ENCODE data around the gene KCNQ5. TPM values are rescaled to one million over a fixed set of nuclear protein-coding genes. Genes with fewer than 3 reads are reported as not detected.

KCNQ5 gene
- total and polyA plus RNA-seq, 2 of the 8 experiments (the other 6 are each of a cell fraction or from before 2014, with no cell fraction given) = 0.83 to 1.2 TPM

DNA sequence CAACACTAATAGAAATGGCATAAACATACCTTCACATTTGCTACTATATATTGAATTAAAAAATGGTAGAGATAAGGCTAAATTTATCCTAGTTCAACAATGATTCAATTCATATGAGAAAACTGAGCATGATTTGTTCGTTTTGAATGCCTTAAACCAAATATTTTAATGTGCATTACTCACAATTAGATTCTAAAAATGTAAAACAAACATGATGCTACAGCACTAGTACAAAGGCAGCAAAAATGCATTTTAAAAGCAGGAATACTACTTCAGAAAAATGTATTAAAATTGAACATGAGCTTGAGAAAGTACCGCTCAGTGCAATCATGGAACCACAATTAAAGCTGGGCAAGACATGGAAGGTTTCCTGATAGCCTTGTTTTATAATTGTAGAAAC is 195.3 kb downstream of the KCNQ5 start:
- no peak overlapping the region for H3K14ac ChIP-seq (ENCODE audit: insufficient read length)
- H3K79me2 ChIP-seq (ENCODE audit: control insufficient read depth in 1 of 2, insufficient read depth in 2 of 2, low read length in 2 of 2) = no peaks in the 10 kb centered on the region
- DNase-seq (ENCODE audit: low read depth in 1 of 2, low spot score in 2 of 2) = no peak
- no peak overlapping the region for H3K18ac ChIP-seq (ENCODE audit: extremely low read depth, low read length)
- H2BK120ac ChIP-seq (replicated peaks; ENCODE audit: low read depth, low read length) = no peak overlapping the region
- H2AFZ ChIP-seq (ENCODE audit: low read length) = no peak overlapping the region
- FAIRE-seq = no peak
- H3K79me1 ChIP-seq (ENCODE audit: low read depth, low read length) = no peaks in the 10 kb centered on the region
- no peak overlapping the region for H2BK15ac ChIP-seq (ENCODE audit: low read length)
- no peaks in the 10 kb centered on the region for H3K36me3 ChIP-seq (ENCODE audit: control insufficient read depth in 2 of 4, insufficient read depth in 4 of 4, low read length in 3 of 4)
- no peak overlapping the region for H3K4me2 ChIP-seq (ENCODE audit: insufficient read depth in 1 of 2, low read depth in 2 of 2, low read length in 2 of 2)
- H3K23ac ChIP-seq (ENCODE audit: insufficient read length) = no peak overlapping the region
- ChIA-PET CTCF (ENCODE audit: partially characterized antibody) (interaction anchor here (1.2 to 1.3 kb wide), 2 partner anchors 29 to 405 kb away, joined by 4 read pairs; no protein-coding TSS in a partner anchor), POLR2A (ENCODE audit: partially characterized antibody) (no interaction called here)
- no peak overlapping the region for H4K5ac ChIP-seq (ENCODE audit: insufficient read length, low read depth, low read length)
- no peak overlapping the region for H3K27ac ChIP-seq (ENCODE audit: low read depth, low read length)
- H2BK20ac ChIP-seq (ENCODE audit: low read length) = no peak overlapping the region
- H4K20me1 ChIP-seq (replicated peaks in 1 of 2; ENCODE audit: control insufficient read depth in 1 of 2, insufficient read depth in 2 of 2, low read length in 2 of 2) = no peaks in the 10 kb centered on the region
- no peak overlapping the region for H2BK5ac ChIP-seq (ENCODE audit: low read depth, low read length)
- H3K4ac ChIP-seq (replicated peaks; ENCODE audit: insufficient read length, low read depth, low read length) = no peak overlapping the region
- H3K4me1 ChIP-seq (replicated peaks in 1 of 4; ENCODE audit: control insufficient read depth in 3 of 4, insufficient read depth in 4 of 4, low read length in 3 of 4) = peaks cover 3 to 4% (median 4%) of the 10 kb centered on the region in 4 experiments
- no peaks in the 10 kb centered on the region for H3K27me3 ChIP-seq (replicated peaks in 1 of 4; ENCODE audit: control insufficient read depth in 3 of 4, extremely low read depth in 1 of 4, insufficient read depth in 3 of 4, low read length in 3 of 4)
- 89% methylated on average over 2 of the region's 2 CpGs; no CpG with 5 or more reads in 1 of the 2 experiments for WGBS, 2 experiments (ENCODE audit: extremely low coverage in 1 of 2, insufficient coverage in 1 of 2, insufficient read length in 1 of 2, insufficient replicate concordance in 2 of 2, low coverage in 1 of 2, low lambda C conversion rate in 2 of 2, missing lambda C conversion rate in 1 of 2)
- H3K9me3 ChIP-seq (ENCODE audit: insufficient read depth in 2 of 2, low read depth in 1 of 2, low read length in 1 of 2) = no peaks in the 10 kb centered on the region
- H3K56ac ChIP-seq (replicated peaks; ENCODE audit: insufficient read length, low read depth, low read length) = no peak overlapping the region
- no peak overlapping the region for H4K8ac ChIP-seq (ENCODE audit: extremely low read depth, insufficient read depth, low read length)
- TF ChIP-seq GABPA (IDR thresholded peaks at IDR 0.05; ENCODE audit: borderline replicate concordance, insufficient read depth, low read length) (no peak), KDM5A (IDR thresholded peaks at IDR 0.05; ENCODE audit: low read length) (no peak), JUND (IDR thresholded peaks at IDR 0.05; ENCODE audit: low read length) (no peak), FOSL1 (IDR thresholded peaks at IDR 0.05; ENCODE audit: insufficient read depth, low read depth, low read length) (no peak), BRCA1 (IDR thresholded peaks at IDR 0.05; ENCODE audit: low read depth, low read length) (no peak), CREB1 (IDR thresholded peaks at IDR 0.05) (no peak), KDM4A (IDR thresholded peaks at IDR 0.05; ENCODE audit: low read depth, low read length, severe bottlenecking) (no peak), BCL11A (IDR thresholded peaks at IDR 0.05; ENCODE audit: low read depth in 2 of 2, low read length in 2 of 2) (no peak)
- TF ChIP-seq, protein P1, sequence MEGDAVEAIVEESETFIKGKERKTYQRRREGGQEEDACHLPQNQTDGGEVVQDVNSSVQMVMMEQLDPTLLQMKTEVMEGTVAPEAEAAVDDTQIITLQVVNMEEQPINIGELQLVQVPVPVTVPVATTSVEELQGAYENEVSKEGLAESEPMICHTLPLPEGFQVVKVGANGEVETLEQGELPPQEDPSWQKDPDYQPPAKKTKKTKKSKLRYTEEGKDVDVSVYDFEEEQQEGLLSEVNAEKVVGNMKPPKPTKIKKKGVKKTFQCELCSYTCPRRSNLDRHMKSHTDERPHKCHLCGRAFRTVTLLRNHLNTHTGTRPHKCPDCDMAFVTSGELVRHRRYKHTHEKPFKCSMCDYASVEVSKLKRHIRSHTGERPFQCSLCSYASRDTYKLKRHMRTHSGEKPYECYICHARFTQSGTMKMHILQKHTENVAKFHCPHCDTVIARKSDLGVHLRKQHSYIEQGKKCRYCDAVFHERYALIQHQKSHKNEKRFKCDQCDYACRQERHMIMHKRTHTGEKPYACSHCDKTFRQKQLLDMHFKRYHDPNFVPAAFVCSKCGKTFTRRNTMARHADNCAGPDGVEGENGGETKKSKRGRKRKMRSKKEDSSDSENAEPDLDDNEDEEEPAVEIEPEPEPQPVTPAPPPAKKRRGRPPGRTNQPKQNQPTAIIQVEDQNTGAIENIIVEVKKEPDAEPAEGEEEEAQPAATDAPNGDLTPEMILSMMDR (IDR thresholded peaks at IDR 0.05; ENCODE audit: control extremely low read depth in 1 of 3, insufficient read depth in 1 of 3, low read depth in 1 of 3, low read length in 3 of 3) = no peak
- TF ChIP-seq, protein P2, sequence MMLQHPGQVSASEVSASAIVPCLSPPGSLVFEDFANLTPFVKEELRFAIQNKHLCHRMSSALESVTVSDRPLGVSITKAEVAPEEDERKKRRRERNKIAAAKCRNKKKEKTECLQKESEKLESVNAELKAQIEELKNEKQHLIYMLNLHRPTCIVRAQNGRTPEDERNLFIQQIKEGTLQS (IDR thresholded peaks at IDR 0.05; ENCODE audit: insufficient read depth, low read depth, low read length) = no peak
- H2AK5ac ChIP-seq (ENCODE audit: low read depth, low read length) = no peak overlapping the region
- H3K4me3 ChIP-seq (ENCODE audit: extremely low read depth in 1 of 4, insufficient read depth in 2 of 4, low read depth in 3 of 4, low read length in 4 of 4) = no peak overlapping the region
- no peaks in the 10 kb centered on the region for H3K23me2 ChIP-seq (ENCODE audit: low read depth, low read length)
- no peak overlapping the region for H2BK12ac ChIP-seq (ENCODE audit: low read depth, low read length)
- H3K9ac ChIP-seq (replicated peaks in 1 of 4; ENCODE audit: extremely low read depth in 1 of 4, low read depth in 3 of 4, low read length in 3 of 4) = no peak overlapping the region
- no peak overlapping the region for H4K91ac ChIP-seq (replicated peaks; ENCODE audit: insufficient read length, low read length)

Measured in H1 (cell line).